ENCODE results near the gene SLC16A13. TPM values are rescaled to one million over a fixed set of nuclear protein-coding genes. Genes with fewer than 3 reads are reported as not detected.

Gene SLC16A13
- total RNA-seq, 2 experiments from 2014 or later = 26.8 to 28.9 TPM

DNA sequence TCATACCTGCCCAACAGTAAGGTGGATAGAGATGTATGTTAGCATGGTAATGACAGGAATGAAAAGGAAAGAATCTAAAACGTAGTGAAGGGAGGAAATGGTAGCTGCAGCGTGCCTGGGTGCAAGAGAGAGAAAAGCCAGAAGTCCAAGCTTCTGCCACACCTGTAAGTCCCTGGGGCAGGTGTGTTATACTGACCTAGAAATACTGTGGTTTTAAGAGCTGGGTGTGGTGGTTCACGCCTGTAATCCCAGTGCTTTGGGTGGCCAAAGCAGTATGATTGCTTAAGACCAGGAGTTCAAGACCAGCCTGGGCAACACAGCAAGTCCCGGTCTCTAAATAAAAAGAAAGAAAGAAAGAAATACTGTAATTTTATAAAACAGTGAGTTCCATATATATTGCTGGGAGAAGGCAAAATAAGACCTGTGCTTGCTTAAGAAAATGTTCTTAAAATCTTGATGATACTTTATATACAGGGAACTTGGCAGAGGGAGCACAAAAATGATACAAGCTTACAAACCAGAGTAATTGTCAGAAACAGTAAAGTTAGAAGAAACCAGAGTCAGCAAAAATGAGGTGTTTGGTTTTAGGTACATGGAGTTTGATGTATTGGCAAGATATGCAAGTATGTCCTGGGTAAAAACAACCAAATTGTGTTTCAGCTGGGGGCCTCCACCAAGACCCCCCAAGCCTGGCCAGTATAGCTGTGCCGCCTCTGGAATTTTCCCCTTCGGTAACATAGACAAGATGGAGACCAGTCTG lies 33.3 kb upstream of the SLC16A13 start:
- DNase-seq = no peak
- Mint-ChIP-seq H3K27ac (no peak overlapping the region), H3K36me3 (ENCODE audit: low read depth) (peaks cover 35% of the 10 kb centered on the region)

DNA sequence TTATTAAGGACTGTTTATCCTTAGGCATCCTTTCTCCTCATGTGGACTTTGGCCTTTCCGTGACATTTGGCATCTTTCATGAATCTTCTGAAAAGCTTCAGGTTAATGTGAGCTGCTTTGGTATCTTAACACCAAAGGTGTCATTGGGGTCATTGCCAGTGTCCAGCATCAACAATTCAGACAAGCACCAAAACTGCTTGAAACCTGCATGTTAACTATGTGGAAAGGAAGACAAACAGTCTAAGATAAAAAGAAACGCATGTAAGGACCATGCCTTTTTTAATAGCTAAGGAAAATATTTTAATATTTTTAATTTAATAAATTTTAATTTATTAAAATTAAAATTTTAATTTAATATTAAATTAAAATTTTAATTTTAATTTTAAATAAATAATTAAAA lies 32.1 kb upstream of the SLC16A13 start:
- ChIA-PET POLR2A (interaction anchor here (0.8 to 1.5 kb wide), 5 partner anchors 9 to 89 kb away, joined by 3 to 11 read pairs (median 5); partner anchors contain the start of gene RNASEK), CTCF (interaction anchor here (0.8 to 5.4 kb wide), 23 partner anchors 9 to 346 kb away, joined by 3 to 87 read pairs (median 6); partner anchors contain the start of genes RNASEK and SLC16A13)
- H3K9me3 Mint-ChIP-seq = no peaks in the 10 kb centered on the region
- H3K27me3 Mint-ChIP-seq = no peaks in the 10 kb centered on the region
- no peak overlapping the region for H3K4me3 Mint-ChIP-seq
- no peak overlapping the region for H3K27ac Mint-ChIP-seq
- peaks cover 29% of the 10 kb centered on the region for H3K36me3 Mint-ChIP-seq (ENCODE audit: low read depth)
- peaks cover 19% of the 10 kb centered on the region for H3K4me1 Mint-ChIP-seq
- DNase-seq = no peak

More for the DNA sequence above, 33.3 kb upstream of the SLC16A13 start:
- Mint-ChIP-seq H3K27me3 (no peaks in the 10 kb centered on the region), H3K4me3 (no peak overlapping the region), H3K4me1 (peaks cover 15% of the 10 kb centered on the region), H3K9me3 (no peaks in the 10 kb centered on the region)
- CTCF ChIA-PET = interaction anchor here (0.6 to 5.4 kb wide), 11 partner anchors 10 to 159 kb away, joined by 3 to 87 read pairs (median 10); partner anchors contain the start of genes RNASEK and SLC16A13
- POLR2A ChIA-PET = interaction anchor here (0.9 to 1.5 kb wide), 3 partner anchors 10 to 88 kb away, joined by 4 to 7 read pairs (median 5); partner anchors contain the start of gene RNASEK

DNA sequence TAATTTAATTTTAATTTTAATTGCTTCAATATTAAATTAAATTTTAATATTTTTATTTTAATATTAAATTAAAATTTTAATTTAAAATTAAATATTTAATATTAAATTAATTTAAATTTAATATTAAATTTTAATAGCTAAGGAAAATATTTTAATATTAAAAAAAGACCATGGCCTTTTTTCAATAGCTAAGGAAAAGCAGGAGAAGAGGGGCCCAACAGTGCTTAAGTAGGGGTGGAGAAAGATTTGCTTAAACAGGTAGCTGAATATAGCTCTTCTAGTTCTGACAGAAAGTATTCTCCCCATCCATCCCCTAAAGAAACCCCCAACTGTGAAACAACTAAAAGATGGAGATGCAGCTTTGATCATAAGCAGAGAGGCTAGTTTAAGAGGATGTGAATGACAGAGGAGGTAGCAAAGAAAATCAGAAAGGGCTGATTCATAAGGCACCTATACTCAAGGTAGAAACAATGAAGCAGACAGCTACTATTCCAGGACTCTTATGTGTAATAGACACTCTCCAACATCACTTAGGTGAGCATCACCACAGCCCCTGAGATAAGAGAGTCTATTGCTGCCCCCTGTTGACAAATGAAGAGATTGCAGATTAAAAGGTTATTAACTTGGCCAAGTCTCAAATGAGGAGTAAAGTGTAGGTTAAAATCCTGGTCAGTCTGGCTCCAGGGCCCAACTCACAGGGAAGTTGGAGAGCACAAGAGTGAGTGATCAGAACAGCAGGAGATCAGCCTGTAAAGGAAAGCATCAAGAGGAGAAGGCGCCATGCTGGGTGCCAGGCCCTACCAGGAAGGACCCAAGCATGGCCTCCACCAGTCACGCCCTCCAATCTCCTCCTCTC lies 31.2 kb upstream of the SLC16A13 start:
- peaks cover 34% of the 10 kb centered on the region for H3K36me3 Mint-ChIP-seq (ENCODE audit: low read depth)
- CTCF ChIA-PET = interaction anchor here (0.6 to 5.4 kb wide), 30 partner anchors 8 to 353 kb away, joined by 3 to 87 read pairs (median 5); partner anchors contain the start of genes C17orf100, MED31, RNASEK and SLC16A13
- peaks cover 27% of the 10 kb centered on the region for H3K4me1 Mint-ChIP-seq
- POLR2A ChIA-PET = interaction anchor here (0.6 to 1.3 kb wide), 6 partner anchors 8 to 94 kb away, joined by 3 to 11 read pairs (median 4); no protein-coding TSS in a partner anchor
- no peak overlapping the region for H3K4me3 Mint-ChIP-seq
- peak; percentile 36 for DNase-seq
- H3K27me3 Mint-ChIP-seq = no peaks in the 10 kb centered on the region
- H3K27ac Mint-ChIP-seq = peak overlapping the region; percentile 31
- no peaks in the 10 kb centered on the region for H3K9me3 Mint-ChIP-seq

DNA sequence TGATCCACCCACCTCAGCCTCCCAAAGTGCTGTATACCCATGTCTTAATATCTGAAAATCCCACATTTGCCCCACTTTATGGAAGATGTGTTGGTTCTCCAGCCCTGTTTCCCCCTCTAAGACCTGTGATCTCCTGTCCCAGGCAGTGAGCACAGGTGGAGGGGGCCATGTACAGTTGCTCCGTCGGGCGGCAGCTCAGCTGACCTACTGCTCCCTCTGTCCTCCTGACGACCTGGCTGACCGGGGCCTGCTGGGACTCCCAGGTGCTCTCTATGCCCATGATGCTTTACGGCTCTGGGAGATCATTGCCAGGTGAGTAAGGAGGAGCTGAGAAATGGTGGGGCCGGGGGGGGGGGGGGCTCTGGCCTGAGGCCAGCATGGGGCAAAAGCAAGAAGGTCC lies 30.1 kb upstream of the SLC16A13 start:
- ChIA-PET CTCF (interaction anchor here (0.6 to 5.4 kb wide), 7 partner anchors 16 to 1689 kb away, joined by 3 to 87 read pairs (median 28); no protein-coding TSS in a partner anchor), POLR2A (no interaction called here)
- no peak for DNase-seq

DNA sequence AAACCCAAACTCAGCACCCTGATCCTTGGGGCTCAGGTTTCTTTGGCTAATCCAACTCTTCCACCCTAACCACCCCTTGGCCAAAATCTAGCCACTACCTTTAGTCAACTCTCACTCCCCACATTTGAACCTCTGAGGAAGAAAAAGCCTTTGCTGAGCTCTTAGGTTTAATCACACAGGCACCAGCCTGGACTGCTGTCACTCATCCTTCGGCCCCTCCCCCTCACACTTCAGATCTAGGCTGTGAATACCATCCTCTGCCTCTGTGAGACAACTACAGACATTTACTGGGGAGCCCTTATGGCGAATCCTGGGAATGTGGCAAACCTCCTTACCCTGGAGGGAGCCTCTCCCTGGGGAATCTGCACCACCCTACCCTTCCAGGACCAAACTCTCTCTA lies 28.7 kb upstream of the SLC16A13 start:
- POLR2A ChIA-PET = interaction anchor here (0.9 kb wide), 1 partner anchor 93 kb away, joined by 3 read pairs; no protein-coding TSS in a partner anchor
- Mint-ChIP-seq H3K4me3 (no peak overlapping the region), H3K27me3 (no peaks in the 10 kb centered on the region), H3K9me3 (no peaks in the 10 kb centered on the region), H3K4me1 (peaks cover 47% of the 10 kb centered on the region), H3K27ac (no peak overlapping the region), H3K36me3 (ENCODE audit: low read depth) (peaks cover 30% of the 10 kb centered on the region)
- CTCF ChIA-PET = interaction anchor here (1.2 to 5.4 kb wide), 5 partner anchors 8 to 97 kb away, joined by 4 to 87 read pairs (median 7); no protein-coding TSS in a partner anchor
- DNase-seq = no peak

More for the DNA sequence above, 30.1 kb upstream of the SLC16A13 start:
- Mint-ChIP-seq H3K27me3 (no peaks in the 10 kb centered on the region), H3K9me3 (no peaks in the 10 kb centered on the region), H3K4me1 (peaks cover 37% of the 10 kb centered on the region), H3K4me3 (no peak overlapping the region), H3K27ac (no peak overlapping the region), H3K36me3 (ENCODE audit: low read depth) (peaks cover 33% of the 10 kb centered on the region)

DNA sequence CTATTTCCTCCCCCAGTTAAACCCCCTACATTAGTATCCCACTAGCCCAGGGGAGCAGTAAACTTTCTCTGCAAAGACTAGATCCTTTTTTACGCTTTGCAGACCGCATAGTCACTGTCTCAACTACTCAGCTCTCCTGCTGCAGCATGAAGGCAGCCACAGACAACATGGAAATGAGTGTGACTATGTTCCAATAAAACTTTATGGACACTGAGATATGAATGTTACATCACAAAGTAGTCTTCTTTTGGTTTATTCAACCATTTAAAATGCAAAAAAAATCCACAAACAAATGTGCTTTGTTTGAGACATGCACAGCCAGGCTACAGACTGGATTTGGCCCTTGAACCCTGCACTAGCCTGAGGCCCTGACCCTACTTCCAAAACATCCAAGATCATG lies 25.3 kb upstream of the SLC16A13 start:
- H3K4me1 Mint-ChIP-seq = peaks cover 41% of the 10 kb centered on the region
- peaks cover 45% of the 10 kb centered on the region for H3K36me3 Mint-ChIP-seq (ENCODE audit: low read depth)
- POLR2A ChIA-PET = interaction anchor here (1.3 to 1.6 kb wide), 2 partner anchors 11 to 100 kb away, joined by 3 to 5 read pairs; no protein-coding TSS in a partner anchor
- H3K9me3 Mint-ChIP-seq = no peaks in the 10 kb centered on the region
- H3K27ac Mint-ChIP-seq = peak overlapping the region; percentile 42
- peak overlapping the region; percentile 98 for H3K4me3 Mint-ChIP-seq
- DNase-seq = no peak
- no peaks in the 10 kb centered on the region for H3K27me3 Mint-ChIP-seq
- CTCF ChIA-PET = interaction anchor here (1.3 to 1.5 kb wide), 2 partner anchors 25 to 100 kb away, joined by 3 to 7 read pairs; partner anchors contain the start of gene SLC16A13

DNA sequence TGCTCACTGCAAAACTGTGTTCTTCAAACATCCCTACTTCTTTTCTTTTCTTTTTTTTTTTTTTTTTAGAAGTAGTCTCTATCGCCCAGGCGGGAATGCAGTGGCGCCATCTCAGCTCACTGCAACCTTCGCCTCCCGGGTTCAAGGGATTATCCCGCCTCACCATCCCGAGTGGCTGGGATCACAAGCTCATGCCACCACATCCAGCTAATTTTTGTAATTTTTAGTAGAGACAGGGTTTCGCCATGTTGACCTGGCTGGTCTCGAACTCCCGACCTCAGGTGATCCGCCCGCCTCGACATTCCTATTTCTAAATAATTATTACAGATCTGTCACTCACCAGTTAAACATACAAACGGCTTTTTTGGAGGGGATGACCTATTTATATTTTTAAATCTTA lies 24.4 kb upstream of the SLC16A13 start:
- DNase-seq = no peak
- POLR2A ChIA-PET = interaction anchor here (1.6 to 3.2 kb wide), 2 partner anchors 24 to 100 kb away, joined by 3 to 25 read pairs; partner anchors contain the start of gene SLC16A13

DNA sequence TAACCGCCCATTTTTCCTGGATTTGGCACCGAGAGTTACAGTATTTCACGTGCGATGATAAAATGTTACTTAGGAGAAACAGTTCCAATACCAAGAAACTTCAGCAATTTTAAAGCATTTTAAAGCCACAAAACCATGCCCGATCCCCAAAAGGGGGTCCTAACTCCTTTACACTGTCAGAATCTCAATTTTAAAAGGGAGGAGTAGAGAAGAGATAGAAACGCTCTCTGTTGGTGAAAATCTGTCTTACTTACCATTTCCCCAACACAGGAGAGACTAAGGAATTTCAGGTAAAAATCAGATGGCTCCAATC lies 23.9 kb upstream of the SLC16A13 start:
- Mint-ChIP-seq H3K4me3 (peak overlapping the region; percentile 98), H3K9me3 (no peaks in the 10 kb centered on the region), H3K4me1 (peaks cover 54% of the 10 kb centered on the region), H3K27ac (peak overlapping the region; percentile 97), H3K36me3 (ENCODE audit: low read depth) (peaks cover 57% of the 10 kb centered on the region), H3K27me3 (no peaks in the 10 kb centered on the region)
- POLR2A ChIA-PET = interaction anchor here (0.6 to 3.2 kb wide), 12 partner anchors 9 to 572 kb away, joined by 3 to 25 read pairs (median 4); partner anchors contain the start of genes KIAA0753, MPDU1, SLC16A13 and XAF1
- CTCF ChIA-PET = interaction anchor here (0.6 to 2.0 kb wide), 7 partner anchors 9 to 958 kb away, joined by 3 to 10 read pairs (median 5); partner anchors contain the start of gene SLC16A13
- DNase-seq = no peak

More for the DNA sequence above, 24.4 kb upstream of the SLC16A13 start:
- CTCF ChIA-PET = interaction anchor here (0.7 to 2.0 kb wide), 4 partner anchors 10 to 222 kb away, joined by 3 to 7 read pairs (median 4); partner anchors contain the start of gene SLC16A13
- no peaks in the 10 kb centered on the region for H3K27me3 Mint-ChIP-seq
- H3K9me3 Mint-ChIP-seq = no peaks in the 10 kb centered on the region
- H3K36me3 Mint-ChIP-seq (ENCODE audit: low read depth) = peaks cover 52% of the 10 kb centered on the region
- peak overlapping the region; percentile 97 for H3K27ac Mint-ChIP-seq
- peak overlapping the region; percentile 98 for H3K4me3 Mint-ChIP-seq
- peaks cover 50% of the 10 kb centered on the region for H3K4me1 Mint-ChIP-seq

DNA sequence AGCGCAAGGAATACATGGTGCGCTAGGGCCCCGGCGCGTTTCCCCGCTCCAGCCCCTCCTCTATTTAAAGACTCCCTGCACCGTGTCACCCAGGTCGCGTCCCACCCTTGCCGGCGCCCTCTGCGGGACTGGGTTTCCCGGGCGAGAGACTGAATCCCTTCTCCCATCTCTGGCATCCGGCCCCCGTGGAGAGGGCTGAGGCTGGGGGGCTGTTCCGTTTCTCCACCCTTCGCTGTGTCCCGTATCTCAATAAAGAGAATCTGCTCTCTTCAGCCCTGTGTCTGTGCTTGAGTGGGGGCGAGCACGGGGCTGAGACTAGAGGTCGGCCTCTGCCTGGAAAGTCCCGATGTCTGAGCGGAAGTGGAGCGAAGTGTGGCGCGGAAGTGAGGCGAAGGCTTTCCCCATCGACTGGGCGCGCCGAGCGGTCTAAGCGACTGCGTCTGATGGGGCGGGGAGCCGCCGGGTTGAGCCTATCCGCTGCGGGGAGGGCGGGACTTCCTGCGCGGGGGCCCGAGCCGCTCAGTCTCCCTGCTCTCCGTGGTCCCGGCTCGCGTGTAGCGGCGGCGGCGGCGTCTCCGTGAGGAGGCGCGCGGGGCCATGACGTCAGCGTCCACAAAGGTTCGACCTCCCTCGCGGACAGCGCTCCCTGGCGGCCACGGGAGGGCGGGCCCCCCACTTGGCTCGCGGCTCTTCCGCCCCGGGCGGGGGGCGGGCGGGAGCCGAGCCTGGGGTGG lies 21.4 kb upstream of the SLC16A13 start:
- Mint-ChIP-seq H3K9me3 (no peaks in the 10 kb centered on the region), H3K27ac (peak overlapping the region; percentile 97), H3K4me3 (peak overlapping the region; percentile 98), H3K4me1 (peaks cover 64% of the 10 kb centered on the region), H3K36me3 (ENCODE audit: low read depth) (peaks cover 59% of the 10 kb centered on the region), H3K27me3 (no peaks in the 10 kb centered on the region)
- ChIA-PET POLR2A (interaction anchor here (0.9 to 3.2 kb wide), 11 partner anchors 10 to 471 kb away, joined by 3 to 54 read pairs (median 5); partner anchors contain the start of genes C17orf100, MED31 and SLC16A13), CTCF (interaction anchor here (1.0 to 1.8 kb wide), 3 partner anchors 10 to 104 kb away, joined by 4 to 9 read pairs (median 8); partner anchors contain the start of gene SLC16A13)
- DNase-seq = peak; percentile 99

DNA sequence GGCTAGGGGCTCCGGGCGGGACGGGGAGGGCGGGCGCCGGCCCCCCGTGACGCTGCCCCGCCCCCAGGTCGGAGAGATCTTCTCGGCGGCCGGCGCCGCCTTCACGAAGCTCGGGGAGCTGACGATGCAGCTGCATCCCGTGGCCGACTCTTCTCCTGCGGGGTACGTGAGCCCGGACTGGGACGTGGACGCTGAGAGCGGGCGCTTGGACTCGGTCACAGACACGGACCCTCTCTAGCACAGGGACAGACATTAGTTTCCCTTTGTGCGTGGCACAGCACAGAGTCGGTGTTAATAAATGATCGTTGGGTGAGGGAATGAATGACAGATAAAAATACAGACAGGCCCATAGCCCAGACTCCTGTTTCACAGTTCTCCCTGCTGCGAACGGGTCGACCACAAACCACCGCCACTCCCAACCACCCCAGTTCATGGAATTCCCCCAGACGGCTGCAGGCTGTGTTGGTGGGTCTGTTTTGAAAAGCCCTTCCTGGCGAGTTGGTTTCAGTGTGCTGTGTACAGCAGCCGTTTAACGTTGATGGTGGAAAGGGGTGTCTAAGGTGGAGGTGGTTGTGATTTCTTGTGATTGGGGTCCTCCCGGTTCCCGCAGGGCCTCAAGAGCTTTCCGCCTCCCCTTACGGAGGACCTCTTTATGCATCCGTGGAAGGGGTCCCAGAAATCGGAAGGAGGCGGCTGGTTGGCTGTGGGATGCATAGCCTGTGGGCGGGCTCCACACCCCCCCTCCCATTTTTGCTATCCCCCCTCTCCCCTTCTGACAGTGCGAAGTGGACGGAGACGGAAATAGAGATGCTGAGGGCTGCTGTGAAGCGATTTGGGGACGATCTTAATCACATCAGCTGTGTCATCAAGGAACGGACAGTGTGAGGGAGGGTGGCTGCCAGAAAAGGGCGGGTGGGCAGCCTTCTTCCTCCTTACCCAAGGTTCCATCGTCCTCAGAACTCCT lies 20.5 kb upstream of the SLC16A13 start:
- DNase-seq = peak; percentile 82
- POLR2A ChIA-PET = interaction anchor here (0.8 to 2.9 kb wide), 14 partner anchors 10 to 470 kb away, joined by 3 to 54 read pairs (median 4); partner anchors contain the start of genes C17orf100, DVL2, KIAA0753 and MED31
- Mint-ChIP-seq H3K9me3 (no peaks in the 10 kb centered on the region), H3K4me3 (peak overlapping the region; percentile 91), H3K36me3 (ENCODE audit: low read depth) (peaks cover 51% of the 10 kb centered on the region), H3K27me3 (no peaks in the 10 kb centered on the region), H3K27ac (peak overlapping the region; percentile 98), H3K4me1 (peaks cover 58% of the 10 kb centered on the region)
- CTCF ChIA-PET = interaction anchor here (0.5 to 2.0 kb wide), 13 partner anchors 8 to 904 kb away, joined by 3 to 9 read pairs (median 4); partner anchors contain the start of genes ACAP1 and SLC16A13

Measured in activated CD4-positive, alpha-beta memory T cell treated with anti-CD3 and anti-CD28 coated beads, Interleukin-2, amount 10 ng/mL, durations not matched to agents 7 days and 5 days (primary cell).